HepG2 (cell line): ENCODE data around the gene BIK. TPM values are rescaled to one million over a fixed set of nuclear protein-coding genes. Genes with fewer than 3 reads are reported as not detected.

ENCODE experiments used
- ATAC-seq: fragments of 200-7000 bp; cut with Tn5 transposase; 3 replicates; pipeline ENCODE4 v1.9.1; 2020; ENCODE audit warnings: mild to moderate bottlenecking, moderate library complexity
- Bru-seq: library from RNA; stranded (reverse); fragments of 400-500 nt; gene quantifications from one replicate; lab custom pipeline; 2021; lab: Mats Ljungman, UMichigan
- BruChase-seq, 2 experiments: library from RNA; stranded (reverse); fragments of 400-500 nt; gene quantifications; one replicate each; lab custom pipeline; 2021; lab: Mats Ljungman, UMichigan
- BruUV-seq: library from RNA; stranded (reverse); fragments of 400-500 nt; replicated peaks from 2 replicates; lab custom pipeline; 2021; lab: Mats Ljungman, UMichigan
- CTCF ChIA-PET: fragments of 300-600 bp; formaldehyde crosslinking; extraction: SDS; loops from one replicate; lab custom pipeline; 2021; ENCODE audit warnings: low total read pairs, inconsistent platforms, low intra/inter-chr PET ratio; lab: Yijun Ruan, JAX
- POLR2A ChIA-PET: fragments of 350-600 bp; sonication (Branson Sonifier 250); formaldehyde crosslinking; loops from one replicate; lab custom pipeline; 2020; ENCODE audit warnings: antibody characterized with exemption, inconsistent platforms; lab: Yijun Ruan, JAX
- DNase-seq: peaks from one replicate; pipeline ENCODE4 v3.0.0-alpha.2; 2015; ENCODE audit warnings: low spot score
- FAIRE-seq: peaks from 3 replicates; lab custom pipeline; 2011; peaks lifted over from hg19 to GRCh38; lab: Jason Lieb, UNC
- H2AFZ ChIP-seq: one replicate; pipeline ENCODE4 v1.6.1; 2011; ENCODE audit warnings: low read length, inconsistent platforms
- H3K27ac ChIP-seq: fragments of 300-600 bp; 3 replicates; pipeline ENCODE4 v1.8.0; 2011; ENCODE audit warnings: mixed run types, mild to moderate bottlenecking, mixed read lengths, low read length, inconsistent platforms; ENCODE audit not compliant: insufficient read depth; ENCODE audit errors: extremely low read length
- H3K27me3 ChIP-seq, 2 experiments: fragments of 200-600 bp in 1 of 2; 2 replicates in 1 of 2; 3 replicates in 1 of 2; pipeline versions ENCODE4 v1.6.0 to v1.8.0; 2011; ENCODE audit warnings: low read length in 2 of 2, mild to moderate bottlenecking in 2 of 2, moderate library complexity in 2 of 2, inconsistent platforms in 1 of 2; ENCODE audit not compliant: insufficient read depth in 2 of 2, control insufficient read depth in 1 of 2
- H3K36me3 ChIP-seq, 2 experiments: fragments of 200-600 bp in 1 of 2; replicated peaks in 1 of 2; 2 replicates in 1 of 2; 3 replicates in 1 of 2; pipeline versions ENCODE4 v1.5.1 to v1.8.0; 2011; ENCODE audit warnings: low read length in 2 of 2, inconsistent platforms in 1 of 2; ENCODE audit not compliant: insufficient read depth in 2 of 2, control insufficient read depth in 1 of 2
- H3K4me1 ChIP-seq: 2 replicates; pipeline ENCODE4 v1.5.1; 2012; ENCODE audit warnings: low read length, inconsistent platforms; ENCODE audit not compliant: insufficient read depth
- H3K4me2 ChIP-seq: 2 replicates; pipeline ENCODE4 v1.6.0; 2011; ENCODE audit warnings: low read depth, low read length, inconsistent platforms
- H3K4me3 ChIP-seq, 3 experiments: fragments of 200-600 bp in 1 of 3; sonication (generic), shearing (Covaris generic) in 1 of 3; replicated peaks in 1 of 3; 2 replicates each; pipeline ENCODE4 v1.5.1; 2011 to 2016; ENCODE audit warnings: low read length in 3 of 3, inconsistent platforms in 2 of 3, low read depth in 2 of 3, mild to moderate bottlenecking in 2 of 3, control low read depth in 1 of 3, mixed read lengths in 1 of 3; ENCODE audit not compliant: insufficient read depth in 1 of 3
- H3K79me2 ChIP-seq: one replicate; pipeline ENCODE4 v1.6.1; 2011; ENCODE audit warnings: low read length, inconsistent platforms; ENCODE audit not compliant: insufficient read depth
- H3K9ac ChIP-seq: 2 replicates; pipeline ENCODE4 v1.6.0; 2011; ENCODE audit warnings: mild to moderate bottlenecking, low read depth, low read length, inconsistent platforms; ENCODE audit not compliant: insufficient read depth
- H3K9me3 ChIP-seq: 2 replicates; pipeline ENCODE4 v1.5.1; 2012; ENCODE audit warnings: mild to moderate bottlenecking, low read length
- H4K20me1 ChIP-seq: 2 replicates; pipeline ENCODE4 v1.6.0; 2011; ENCODE audit warnings: inconsistent platforms, mild to moderate bottlenecking, low read length, moderate library complexity; ENCODE audit not compliant: insufficient read depth
- FOXP1 ChIP-seq, 2 experiments: fragments of 450-650 bp in 1 of 2; IDR thresholded peaks; 2 replicates each; pipeline ENCODE4 v1.6.1; 2017 to 2018; ENCODE audit warnings: antibody characterized with exemption in 1 of 2
- PAF1 ChIP-seq: IDR thresholded peaks from 2 replicates; pipeline ENCODE4 v1.6.1; 2016; ENCODE audit warnings: missing genetic modification reagents, missing compliant biosample characterization
- SNRNP70 ChIP-seq: fragments of 200-400 bp; formaldehyde crosslinking; IDR thresholded peaks from 2 replicates; pipeline ENCODE4 v1.6.1; 2017; ENCODE audit warnings: mild to moderate bottlenecking, low read depth, low read length, moderate library complexity
- ZNF124 ChIP-seq: sonication (generic); formaldehyde crosslinking; IDR thresholded peaks from 2 replicates; pipeline ENCODE4 v1.4.0; 2020; ENCODE audit warnings: missing genetic modification reagents
- ZNF547 ChIP-seq: sonication (generic); formaldehyde crosslinking; IDR thresholded peaks from 2 replicates; pipeline ENCODE4 v1.5.1; 2020; ENCODE audit warnings: mild to moderate bottlenecking, missing genetic modification reagents
- ZNF652 ChIP-seq: IDR thresholded peaks from 2 replicates; pipeline ENCODE4 v1.6.1; 2016; ENCODE audit warnings: low read depth, borderline replicate concordance
- WGBS: methylation state at CpG from one replicate; pipeline ENCODE4 v1.1.6; 2017; ENCODE audit warnings: low lambda C conversion rate; 5-methylcytosine and 5-hydroxymethylcytosine counted together
- in situ Hi-C: cut with HindIII; loops from 2 replicates; pipeline ENCODE4 v1.10.0; 2017; ENCODE audit warnings: low pct_unique_long_range_greater_than_20kb; ENCODE audit not compliant: extremely low pct_ligation_motif_present
- intact Hi-C: fragments of 100-400 bp; cut with micrococcal nuclease; formaldehyde crosslinking; loops from one replicate; pipeline ENCODE4 v1.10.0; 2022; ENCODE audit not compliant: unreplicated experiment
- long read RNA-seq, 2 experiments: library from RNA in 1 of 2; library from polyadenylated mRNA in 1 of 2; stranded (forward) in 1 of 2; unstranded in 1 of 2; transcript quantifications; one replicate each; pipeline ENCODE4 v2.0.0, GENCODE V29; 2019 to 2022
- polyA minus RNA-seq, 3 experiments: library from RNA; depleted of rRNA, polyadenylated mRNA; stranded (reverse); fragments of >200 nt; gene quantifications; 2 replicates each; pipeline ENCODE4 v1.2.3, GENCODE V29; 2011; ENCODE audit warnings: low replicate concordance in 1 of 3
- polyA plus RNA-seq, 8 experiments: library from polyadenylated mRNA; depleted of rRNA in 3 of 8; stranded (reverse) in 7 of 8; unstranded in 1 of 8; fragments of >200 nt; fragmentation: Illumina TruSeq in 4 of 8; extraction: Trizol in 4 of 8; gene quantifications; 2 replicates each; pipeline versions ENCODE4 v1.2.1 to v1.2.3, GENCODE V29; 2011 to 2016; ENCODE audit warnings: low read depth in 4 of 8, missing spikeins in 1 of 8, mixed read lengths in 1 of 8; ENCODE audit not compliant: insufficient read depth in 1 of 8
- total RNA-seq, 5 experiments: library from RNA; depleted of rRNA; stranded (reverse); fragments of >200 nt; fragmentation: Illumina TruSeq; extraction: Trizol; gene quantifications; 2 replicates each; pipeline ENCODE4 v1.2.3, GENCODE V29; 2016; ENCODE audit warnings: low read depth in 1 of 5
- TF ChIP-seq, protein P1 (sequence below): sonication (generic); formaldehyde crosslinking; IDR thresholded peaks from 2 replicates; pipeline ENCODE4 v1.4.0; 2020; ENCODE audit warnings: mild to moderate bottlenecking, missing genetic modification reagents

BIK gene, protein sequence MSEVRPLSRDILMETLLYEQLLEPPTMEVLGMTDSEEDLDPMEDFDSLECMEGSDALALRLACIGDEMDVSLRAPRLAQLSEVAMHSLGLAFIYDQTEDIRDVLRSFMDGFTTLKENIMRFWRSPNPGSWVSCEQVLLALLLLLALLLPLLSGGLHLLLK
- total RNA-seq (2016; rRNA removed; fragmentation: Illumina TruSeq; extraction: Trizol), result 0.66 and 0.80 TPM in 2 replicates
- 0.30 and 0.71 TPM in 2 replicates for total RNA-seq (2016; cell fraction: cytosol; rRNA removed; fragmentation: Illumina TruSeq; extraction: Trizol; ENCODE audit: low read depth)
- 0.88 and 1.2 TPM in 2 replicates for total RNA-seq (2016; cell fraction: insoluble cytoplasmic fraction; rRNA removed; fragmentation: Illumina TruSeq; extraction: Trizol)
- total RNA-seq (2016; cell fraction: membrane; rRNA removed; fragmentation: Illumina TruSeq; extraction: Trizol), result 0.31 and 0.72 TPM in 2 replicates
- 0.71 TPM in 1 of 2 replicates, not detected in the other for total RNA-seq (2016; cell fraction: nucleus; rRNA removed; fragmentation: Illumina TruSeq; extraction: Trizol)
- polyA plus RNA-seq (2011; rRNA removed), result 0.27 and 0.54 TPM in 2 replicates
- 0.69 and 0.76 TPM in 2 replicates for polyA plus RNA-seq (2011; cell fraction: cytosol; rRNA removed)
- polyA plus RNA-seq (2011; cell fraction: nucleus; rRNA removed), result 0.90 and 1.2 TPM in 2 replicates
- 0.17 and 0.71 TPM in 2 replicates for polyA plus RNA-seq (2012)
- polyA plus RNA-seq (2016; cell fraction: cytosol; fragmentation: Illumina TruSeq; extraction: Trizol; ENCODE audit: low read depth), result 0.15 and 0.28 TPM in 2 replicates
- polyA plus RNA-seq (2016; cell fraction: insoluble cytoplasmic fraction; fragmentation: Illumina TruSeq; extraction: Trizol; ENCODE audit: low read depth), result 0.54 and 0.69 TPM in 2 replicates
- 0.19 TPM in 1 of 2 replicates, not detected in the other for polyA plus RNA-seq (2016; cell fraction: membrane; fragmentation: Illumina TruSeq; extraction: Trizol; ENCODE audit: low read depth)
- 0.53 and 1.3 TPM in 2 replicates for polyA plus RNA-seq (2016; cell fraction: nucleus; fragmentation: Illumina TruSeq; extraction: Trizol; ENCODE audit: insufficient read depth, low read depth)
- 0.58 and 0.82 TPM in 2 replicates for polyA minus RNA-seq (2011; rRNA and poly(A)+ RNA removed; ENCODE audit: low replicate concordance)
- not detected in 2 replicates for polyA minus RNA-seq (2011; cell fraction: cytosol; rRNA and poly(A)+ RNA removed)
- polyA minus RNA-seq (2011; cell fraction: nucleus; rRNA and poly(A)+ RNA removed), result 0.62 TPM in 1 of 2 replicates, not detected in the other
- Bru-seq, nascent RNA, result percentile 37 among the genes with signal in this experiment
- BruChase-seq, experiment 1, labeled RNA remaining after a 6-hour chase, result percentile 37 among the genes with signal in this experiment
- percentile 34 among the genes with signal in this experiment for BruChase-seq, experiment 2, labeled RNA remaining after a 2-hour chase
- long read RNA-seq, experiment 1, partial matches to known transcripts, result 0 of 2 reads
- long read RNA-seq, experiment 1, other reads (novel, unspliced or antisense), result 0 of 2 reads
- long read RNA-seq, experiment 2, partial matches to known transcripts, result 2 of 7 reads
- long read RNA-seq, experiment 2, other reads (novel, unspliced or antisense), result 1 of 7 reads

DNA sequence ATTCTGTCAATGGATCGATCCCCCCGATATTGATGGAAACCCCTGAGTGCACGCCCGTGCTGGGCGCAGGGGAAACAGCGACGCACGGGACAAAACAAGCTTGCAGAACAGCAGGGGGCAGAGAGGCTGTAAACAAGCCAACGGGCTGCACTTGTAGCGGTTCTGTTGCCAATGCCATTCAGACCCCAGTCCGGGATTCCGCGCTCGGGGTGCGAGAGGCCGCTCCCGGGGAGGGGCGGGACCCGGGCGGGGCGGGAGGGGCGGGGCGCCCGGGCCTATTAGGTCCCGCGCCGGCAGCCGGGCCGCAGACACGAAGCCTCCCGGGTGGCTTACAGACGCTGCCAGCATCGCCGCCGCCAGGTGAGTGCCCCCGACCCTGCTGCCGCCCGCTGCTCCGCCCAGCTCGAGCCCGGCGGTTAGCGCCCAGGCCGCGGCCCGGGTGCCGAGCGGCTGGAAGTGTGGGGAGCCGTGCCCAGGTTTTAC lies at the start of gene BIK:
Gene BIK (plus strand): TSS at position 307 of the 483 bp plus-strand sequence. CDS start 13,273 bp downstream, outside the sequence.
- no CpG with 5 or more reads among the region's 49 CpGs for WGBS
- TF ChIP-seq ZNF124 (CRISPR knock-in tag) (no peak), FOXP1 (IDR thresholded peaks at IDR 0.05) (no peak), FOXP1 (CRISPR knock-in tag; IDR thresholded peaks at IDR 0.05) (peak; percentile 56; the same call in 1 of the 2 replicates), ZNF652 (CRISPR knock-in tag) (no peak), SNRNP70 (no peak), PAF1 (no peak), ZNF547 (CRISPR knock-in tag) (no peak)
- TF ChIP-seq, protein P1, sequence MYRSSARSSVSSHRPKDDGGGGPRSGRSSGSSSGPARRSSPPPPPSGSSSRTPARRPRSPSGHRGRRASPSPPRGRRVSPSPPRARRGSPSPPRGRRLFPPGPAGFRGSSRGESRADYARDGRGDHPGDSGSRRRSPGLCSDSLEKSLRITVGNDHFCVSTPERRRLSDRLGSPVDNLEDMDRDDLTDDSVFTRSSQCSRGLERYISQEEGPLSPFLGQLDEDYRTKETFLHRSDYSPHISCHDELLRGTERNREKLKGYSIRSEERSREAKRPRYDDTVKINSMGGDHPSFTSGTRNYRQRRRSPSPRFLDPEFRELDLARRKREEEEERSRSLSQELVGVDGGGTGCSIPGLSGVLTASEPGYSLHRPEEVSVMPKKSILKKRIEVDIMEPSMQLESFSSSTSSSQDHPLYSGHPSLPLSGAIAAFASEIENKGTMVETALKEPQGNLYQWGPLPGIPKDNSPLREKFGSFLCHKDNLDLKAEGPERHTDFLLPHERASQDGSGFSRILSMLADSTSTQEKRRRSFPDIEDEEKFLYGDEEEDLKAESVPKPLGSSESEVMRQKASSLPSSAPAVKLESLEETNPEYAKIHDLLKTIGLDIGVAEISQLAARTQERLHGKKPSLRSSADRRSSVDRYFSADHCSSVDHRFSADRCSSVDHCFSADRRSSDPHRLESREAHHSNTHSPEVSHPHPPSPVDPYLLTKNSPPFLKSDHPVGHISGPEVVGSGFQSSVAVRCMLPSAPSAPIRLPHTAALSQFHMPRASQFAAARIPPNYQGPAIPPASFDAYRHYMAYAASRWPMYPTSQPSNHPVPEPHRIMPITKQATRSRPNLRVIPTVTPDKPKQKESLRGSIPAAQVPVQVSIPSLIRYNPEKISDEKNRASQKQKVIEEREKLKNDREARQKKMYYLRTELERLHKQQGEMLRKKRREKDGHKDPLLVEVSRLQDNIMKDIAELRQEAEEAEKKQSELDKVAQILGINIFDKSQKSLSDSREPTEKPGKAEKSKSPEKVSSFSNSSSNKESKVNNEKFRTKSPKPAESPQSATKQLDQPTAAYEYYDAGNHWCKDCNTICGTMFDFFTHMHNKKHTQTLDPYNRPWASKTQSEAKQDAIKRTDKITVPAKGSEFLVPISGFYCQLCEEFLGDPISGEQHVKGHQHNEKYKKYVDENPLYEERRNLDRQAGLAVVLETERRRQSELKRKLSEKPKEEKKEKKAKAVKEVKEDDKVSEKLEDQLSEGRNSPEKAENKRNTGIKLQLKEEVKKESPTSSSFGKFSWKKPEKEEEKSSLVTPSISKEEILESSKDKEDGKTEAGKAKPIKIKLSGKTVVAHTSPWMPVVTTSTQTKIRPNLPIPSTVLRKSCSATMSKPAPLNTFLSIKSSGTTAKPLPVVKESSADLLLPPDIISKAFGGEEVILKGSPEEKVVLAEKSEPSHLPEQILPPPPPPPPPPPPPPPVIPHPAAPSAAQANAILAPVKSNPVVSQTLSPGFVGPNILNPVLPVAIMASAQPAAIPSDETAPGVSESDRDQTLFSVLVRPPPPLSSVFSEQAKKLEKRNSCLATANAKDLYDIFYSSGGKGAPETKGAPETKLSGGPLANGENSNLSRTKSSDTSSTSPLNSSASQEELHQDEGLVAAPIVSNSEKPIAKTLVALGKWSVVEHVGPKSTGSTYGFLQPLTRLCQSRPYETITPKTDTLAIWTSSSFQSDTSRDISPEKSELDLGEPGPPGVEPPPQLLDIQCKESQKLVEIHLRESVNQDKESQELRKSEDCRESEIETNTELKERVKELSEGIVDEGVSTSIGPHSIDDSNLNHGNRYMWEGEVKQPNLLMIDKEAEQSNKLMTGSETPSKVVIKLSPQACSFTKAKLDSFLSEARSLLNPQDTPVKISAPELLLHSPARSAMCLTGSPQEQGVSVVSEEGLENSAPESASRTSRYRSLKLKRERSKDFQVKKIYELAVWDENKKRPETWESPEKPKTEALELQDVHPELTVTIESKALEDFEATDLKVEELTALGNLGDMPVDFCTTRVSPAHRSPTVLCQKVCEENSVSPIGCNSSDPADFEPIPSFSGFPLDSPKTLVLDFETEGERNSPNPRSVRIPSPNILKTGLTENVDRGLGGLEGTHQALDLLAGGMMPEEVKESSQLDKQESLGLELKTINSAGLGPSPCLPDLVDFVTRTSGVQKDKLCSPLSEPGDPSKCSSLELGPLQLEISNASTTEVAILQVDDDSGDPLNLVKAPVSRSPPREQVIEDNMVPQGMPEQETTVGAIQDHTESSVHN, result no peak

More for the DNA sequence above, at the start of gene BIK:
- Histone ChIP-seq H3K9ac (peak within 1 kb of the TSS; percentile 34; the same call in 1 of the 2 replicates), H2AFZ (no peak within 1 kb of the TSS), H3K27ac (no peak within 1 kb of the TSS), H4K20me1 (no peaks in the 10 kb centered on the region), H3K27me3 (peaks cover 5 to 36% of the 10 kb centered on the region in 2 experiments; a peak in 4 of 5 replicates), H3K4me2 (peak within 1 kb of the TSS; percentile 95), H3K9me3 (no peaks in the 10 kb centered on the region), H3K4me1 (peaks cover 50% of the 10 kb centered on the region), H3K36me3 (no peaks in the 10 kb centered on the region), H3K79me2 (no peaks in the 10 kb centered on the region), H3K4me3 (peak within 1 kb of the TSS; percentile 60 to 74 (median 62); a peak in 5 of 6 replicates)
- CTCF ChIA-PET, result no interaction called here
- POLR2A ChIA-PET, result interaction anchor here (0.7 to 1.3 kb wide), 2 partner anchors 15 to 16 kb away, joined by 3 to 4 read pairs; no protein-coding TSS in a partner anchor
- in situ Hi-C loops, result no loop called here
- peak; percentile 51 for DNase-seq
- no TSS peak for BruUV-seq
- intact Hi-C loops, result loop anchor here (2.0 kb wide), 1 partner anchor 16 kb away; no protein-coding TSS in a partner anchor
- no peak for FAIRE-seq
- ATAC-seq, result peak; percentile 75
